Testis (tissue), 3 donors: ENCODE data around the gene TRPM2. TPM values are rescaled to one million over a fixed set of nuclear protein-coding genes. Genes with fewer than 3 reads are reported as not detected.

Experiments used
- DNase-seq: peaks from one replicate; pipeline ENCODE4 v3.0.0-alpha.2; 2019
- H3K27ac ChIP-seq, 2 donors: fragments of 200-600 bp; sonication (generic); one replicate each; pipeline ENCODE4 v1.5.1; 2019
- H3K27me3 ChIP-seq: fragments of 200-600 bp; sonication (generic); one replicate; pipeline ENCODE4 v1.5.1; 2019
- H3K36me3 ChIP-seq: fragments of 200-600 bp; sonication (generic); one replicate; pipeline ENCODE4 v1.5.1; 2017; ENCODE audit warnings: low read depth; ENCODE audit errors: missing control alignments
- H3K4me1 ChIP-seq: fragments of 200-600 bp; sonication (generic); one replicate; pipeline ENCODE4 v1.5.1; 2019
- H3K4me3 ChIP-seq, 2 donors: fragments of 200-600 bp; sonication (generic); one replicate each; pipeline ENCODE4 v1.5.1; 2017 to 2019
- H3K9me3 ChIP-seq: fragments of 200-600 bp; sonication (generic); one replicate; pipeline ENCODE4 v1.5.1; 2017
- CTCF ChIP-seq, 3 experiments: fragments of 450-650 bp in 2 of 3; fragments of 200-600 bp in 1 of 3; sonication (generic) in 1 of 3; IDR thresholded peaks; one replicate each; pipeline ENCODE4 v1.5.1; 2016 to 2019; ENCODE audit warnings: antibody characterized with exemption in 3 of 3, mild to moderate bottlenecking in 2 of 3, moderate library complexity in 1 of 3
- POLR2A ChIP-seq: fragments of 450-650 bp; IDR thresholded peaks from one replicate; pipeline ENCODE4 v1.6.1; 2017; ENCODE audit warnings: antibody characterized with exemption, mild to moderate bottlenecking, moderate library complexity
- WGBS, 2 donors: methylation state at CpG; one replicate each; pipeline ENCODE4 v1.1.5; 2018; 5-methylcytosine and 5-hydroxymethylcytosine counted together
- intact Hi-C: fragments of 100-400 bp; cut with DNase I; formaldehyde crosslinking; loops from one replicate; pipeline ENCODE4 v1.15.1; 2023; ENCODE audit warnings: low total_unique reads
- polyA plus RNA-seq: library from polyadenylated mRNA; stranded (reverse); fragments of 350-450 nt; fragmentation: Illumina TruSeq; extraction: RNeasy Lipid Tissue Mini Kit (QIAGEN cat#74804); gene quantifications from one replicate; pipeline ENCODE4 v1.2.3, GENCODE V29; 2014; ENCODE audit warnings: low read depth, low replicate concordance; ENCODE audit not compliant: insufficient read depth
- total RNA-seq, 2 donors: library from RNA; depleted of rRNA; stranded (reverse); fragments of >200 nt; gene quantifications; one replicate each; pipeline ENCODE4 v1.2.3, GENCODE V29; 2016

TRPM2 gene
- total and polyA plus RNA-seq, 3 donors from 2014 or later, result 3.0 to 4.9 (median 3.9) TPM

- WGBS, 2 donors, result 72 to 84% methylated on average over 8 of the region's 8 CpGs
- Histone ChIP-seq H3K4me3 (no peak overlapping the region), H3K9me3 (no peaks in the 10 kb centered on the region), H3K27me3 (no peaks in the 10 kb centered on the region), H3K36me3 (no peaks in the 10 kb centered on the region), H3K4me1 (no peaks in the 10 kb centered on the region), H3K27ac (no peak overlapping the region)
- TF ChIP-seq POLR2A (no peak), CTCF (IDR thresholded peaks at IDR 0.05) (no peak)
- intact Hi-C loops, result no loop called here
- no peak for DNase-seq
Observed at GRCh38 chr21:44354001-44354405, 582 bp downstream of the TRPM2 start.

GRCh38 chr21:44354775-44355771, 1.7 kb downstream of the TRPM2 start:
- TF ChIP-seq POLR2A, result no peak
- TF ChIP-seq CTCF (IDR thresholded peaks at IDR 0.05), result no peak
- H3K27ac ChIP-seq, result no peak overlapping the region
- H3K36me3 ChIP-seq, result no peaks in the 10 kb centered on the region
- no peaks in the 10 kb centered on the region for H3K27me3 ChIP-seq
- H3K4me1 ChIP-seq, result no peaks in the 10 kb centered on the region
- H3K4me3 ChIP-seq, result no peak overlapping the region
- intact Hi-C loops, result no loop called here
- H3K9me3 ChIP-seq, result no peaks in the 10 kb centered on the region
- WGBS, 2 donors, result 86% methylated on average over 19 to 24 of the region's 24 CpGs
- no peak for DNase-seq

- H3K36me3 ChIP-seq, result no peaks in the 10 kb centered on the region
- no peak for DNase-seq
- no peaks in the 10 kb centered on the region for H3K27me3 ChIP-seq
- no peak overlapping the region for H3K27ac ChIP-seq
- no peak overlapping the region for H3K4me3 ChIP-seq
- intact Hi-C loops, result no loop called here
- 83 to 91% methylated on average over 11 of the region's 11 CpGs for WGBS, 2 donors
- TF ChIP-seq CTCF (IDR thresholded peaks at IDR 0.05) (no peak), POLR2A (no peak)
- H3K4me1 ChIP-seq, result no peaks in the 10 kb centered on the region
- no peaks in the 10 kb centered on the region for H3K9me3 ChIP-seq
Observed at GRCh38 chr21:44356160-44356559, 2.7 kb downstream of the TRPM2 start.

GRCh38 chr21:44356636-44357035, 3.2 kb downstream of the TRPM2 start:
- Histone ChIP-seq H3K9me3 (no peaks in the 10 kb centered on the region), H3K4me1 (no peaks in the 10 kb centered on the region), H3K27ac (no peak overlapping the region), H3K27me3 (no peaks in the 10 kb centered on the region), H3K36me3 (no peaks in the 10 kb centered on the region), H3K4me3 (no peak overlapping the region)
- TF ChIP-seq POLR2A (no peak), CTCF (IDR thresholded peaks at IDR 0.05) (no peak)
- no peak for DNase-seq
- WGBS, 2 donors, result 96 to 97% methylated on average over 6 of the region's 6 CpGs
- intact Hi-C loops, result no loop called here
